WTC11 (cell line): Measurements from ENCODE around the gene OXER1.

Experiments
- CTCF ChIP-seq: fragments of 200-600 bp; IDR thresholded peaks from 2 replicates; pipeline ENCODE4 v1.8.0; 2022; ENCODE audit warnings: antibody characterized with exemption
- NR3C1 ChIP-seq: sonication (generic); formaldehyde crosslinking; conservative IDR thresholded peaks from 2 replicates; pipeline ENCODE4 v1.8.1; 2023; ENCODE audit warnings: low read depth, mild to moderate bottlenecking, missing genetic modification reagents
- ZNF317 ChIP-seq: sonication (generic); formaldehyde crosslinking; IDR thresholded peaks from 2 replicates; pipeline ENCODE4 v1.8.1; 2023; ENCODE audit warnings: low read depth, mild to moderate bottlenecking, moderate library complexity, missing genetic modification reagents, borderline replicate concordance

DNA sequence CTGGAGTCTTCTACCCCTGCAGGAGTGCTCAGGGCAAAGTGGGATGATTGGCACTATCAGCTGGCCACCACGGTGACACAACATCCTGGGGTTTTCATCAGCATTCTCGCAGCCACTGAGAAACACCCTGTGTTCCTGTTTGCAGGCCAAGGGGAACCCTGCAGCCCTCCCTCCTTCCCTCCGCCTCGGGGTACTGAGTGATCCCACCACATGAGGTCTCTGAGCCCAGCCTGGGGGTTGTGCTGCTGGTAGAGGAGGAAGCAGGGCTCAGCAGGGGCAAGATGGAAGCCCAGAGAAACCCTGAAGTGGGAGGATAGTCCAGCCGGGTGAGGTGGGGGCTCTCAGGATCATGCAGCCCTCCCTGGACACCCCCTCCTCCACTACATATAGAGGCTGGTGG lies at the start of gene OXER1:
- no peak for TF ChIP-seq CTCF
- TF ChIP-seq NR3C1 = no peak
- TF ChIP-seq ZNF317 (CRISPR knock-in tag) = no peak
